H4 (cell line): Measurements from ENCODE around the gene TLR4. TPM values are rescaled to one million over a fixed set of nuclear protein-coding genes. Genes with fewer than 3 reads are reported as not detected.
A peak's percentile ranks its signal among the peaks of the same experiment; 100 is the strongest.

ENCODE experiments used
- DNase-seq: peaks from one replicate; pipeline ENCODE4 v3.0.0-alpha.2; 2015; ENCODE audit warnings: low spot score
- total RNA-seq: library from RNA; depleted of rRNA; stranded (reverse); fragments of >200 nt; shearing (Covaris generic); gene quantifications from 2 replicates; pipeline ENCODE4 v1.2.3, GENCODE V29; 2014; rRNA removed

TLR4 gene
- total RNA-seq, result 6.7 and 7.5 TPM in 2 replicates

DNA sequence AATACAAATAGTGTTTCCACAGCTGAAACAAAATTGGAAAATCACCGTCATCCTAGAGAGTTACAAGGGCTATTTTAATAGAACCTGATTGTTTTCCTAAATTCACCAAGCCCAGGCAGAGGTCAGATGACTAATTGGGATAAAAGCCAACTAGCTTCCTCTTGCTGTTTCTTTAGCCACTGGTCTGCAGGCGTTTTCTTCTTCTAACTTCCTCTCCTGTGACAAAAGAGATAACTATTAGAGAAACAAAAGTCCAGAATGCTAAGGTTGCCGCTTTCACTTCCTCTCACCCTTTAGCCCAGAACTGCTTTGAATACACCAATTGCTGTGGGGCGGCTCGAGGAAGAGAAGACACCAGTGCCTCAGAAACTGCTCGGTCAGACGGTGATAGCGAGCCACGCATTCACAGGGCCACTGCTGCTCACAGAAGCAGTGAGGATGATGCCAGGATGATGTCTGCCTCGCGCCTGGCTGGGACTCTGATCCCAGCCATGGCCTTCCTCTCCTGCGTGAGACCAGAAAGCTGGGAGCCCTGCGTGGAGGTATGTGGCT, at the start of gene TLR4:
TLR4 (plus strand) TSS at position 380 of the 552 bp plus-strand sequence; CDS start at position 450, 70 bp downstream.
- peak; percentile 64 for DNase-seq

DNA sequence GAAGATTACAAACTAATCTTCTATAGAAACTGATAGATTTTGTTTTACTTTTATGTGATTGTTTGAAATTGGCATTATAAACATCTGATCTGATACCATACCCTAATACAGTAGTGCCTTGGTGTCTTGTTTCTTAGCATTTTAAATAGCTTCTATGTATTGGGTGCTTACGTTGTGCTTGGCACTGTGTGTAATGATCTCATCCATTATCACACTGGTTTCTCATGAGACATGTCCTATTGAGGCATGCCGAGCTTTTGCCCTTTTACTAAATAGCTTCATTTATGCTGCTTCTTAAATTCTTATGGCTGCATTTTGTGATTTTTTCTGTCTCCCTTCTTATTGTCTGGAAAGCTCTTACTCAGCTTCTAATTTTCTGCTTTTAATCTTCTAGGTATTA, 48.2 kb upstream of the TLR4 start:
- DNase-seq, result no peak

- no peak for DNase-seq
Measured at GRCh38 chr9:117662651-117663050, 41.6 kb upstream of the TLR4 start.

DNA sequence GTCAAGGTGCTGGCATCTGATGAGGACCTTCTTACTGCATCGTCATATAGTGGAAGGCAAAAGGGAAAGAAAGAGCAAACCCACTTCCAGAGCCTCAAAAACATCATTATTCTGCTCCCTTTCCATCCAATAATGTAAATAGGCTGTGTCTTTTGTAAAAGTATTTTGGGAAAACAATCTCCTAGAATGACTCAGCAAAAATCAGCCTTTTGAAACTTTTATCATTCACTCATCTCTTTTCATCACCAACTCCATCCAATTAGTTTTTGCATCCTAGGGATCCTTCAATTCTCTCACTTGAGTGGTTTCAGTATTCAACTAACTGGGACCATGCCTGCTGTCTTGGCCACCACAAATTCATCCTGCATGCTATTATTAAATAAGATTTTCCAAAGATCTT, 39.8 kb upstream of the TLR4 start:
- no peak for DNase-seq

- DNase-seq, result no peak
Measured at GRCh38 chr9:117665601-117666385, 38.4 kb upstream of the TLR4 start.

GRCh38 chr9:117671468-117671867, 32.7 kb upstream of the TLR4 start:
- DNase-seq, result no peak

GRCh38 chr9:117672369-117672768, 31.8 kb upstream of the TLR4 start:
- DNase-seq, result no peak

DNA sequence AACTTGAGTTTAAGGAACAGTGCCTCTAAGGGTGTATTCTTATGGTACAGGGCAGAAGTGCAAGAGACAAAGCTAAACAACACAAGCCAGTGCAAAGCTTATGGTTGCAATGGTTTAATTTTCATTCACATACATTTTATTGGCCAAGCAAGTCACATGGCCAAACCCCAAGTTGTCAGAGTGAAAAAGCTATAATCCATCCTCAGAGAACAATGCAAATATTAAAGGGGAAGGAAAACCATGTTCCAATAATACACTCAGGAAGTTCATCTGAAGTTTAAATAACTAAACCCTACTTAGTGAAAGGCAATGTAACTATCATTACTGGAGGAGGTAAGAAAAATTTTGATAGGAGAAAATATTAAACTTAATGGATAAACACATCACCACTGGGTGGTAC, 26.6 kb upstream of the TLR4 start:
- no peak for DNase-seq

- DNase-seq, result no peak
Measured at GRCh38 chr9:117678871-117679270, 25.3 kb upstream of the TLR4 start.

DNA sequence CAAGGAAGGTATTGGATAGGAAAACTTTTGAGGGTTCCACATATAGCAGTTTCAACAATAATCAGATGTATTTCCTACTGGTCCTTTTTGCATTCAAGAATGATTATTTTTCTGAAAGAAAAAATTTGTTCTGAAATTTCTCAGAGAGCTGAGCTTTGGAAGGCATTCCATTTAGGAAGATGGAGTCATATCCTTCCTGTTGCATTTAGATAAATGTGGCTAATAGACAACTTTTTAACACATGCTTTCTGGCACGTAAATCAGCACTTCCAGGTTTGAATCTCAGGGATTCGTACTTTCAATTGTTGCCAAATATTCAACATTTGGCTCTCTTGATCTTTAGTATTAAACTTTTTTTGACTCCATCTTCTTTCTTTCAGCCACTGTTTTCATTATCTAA, 24.8 kb upstream of the TLR4 start:
- DNase-seq, result no peak

GRCh38 chr9:117681888-117682287, 22.3 kb upstream of the TLR4 start:
- DNase-seq, result no peak

DNA sequence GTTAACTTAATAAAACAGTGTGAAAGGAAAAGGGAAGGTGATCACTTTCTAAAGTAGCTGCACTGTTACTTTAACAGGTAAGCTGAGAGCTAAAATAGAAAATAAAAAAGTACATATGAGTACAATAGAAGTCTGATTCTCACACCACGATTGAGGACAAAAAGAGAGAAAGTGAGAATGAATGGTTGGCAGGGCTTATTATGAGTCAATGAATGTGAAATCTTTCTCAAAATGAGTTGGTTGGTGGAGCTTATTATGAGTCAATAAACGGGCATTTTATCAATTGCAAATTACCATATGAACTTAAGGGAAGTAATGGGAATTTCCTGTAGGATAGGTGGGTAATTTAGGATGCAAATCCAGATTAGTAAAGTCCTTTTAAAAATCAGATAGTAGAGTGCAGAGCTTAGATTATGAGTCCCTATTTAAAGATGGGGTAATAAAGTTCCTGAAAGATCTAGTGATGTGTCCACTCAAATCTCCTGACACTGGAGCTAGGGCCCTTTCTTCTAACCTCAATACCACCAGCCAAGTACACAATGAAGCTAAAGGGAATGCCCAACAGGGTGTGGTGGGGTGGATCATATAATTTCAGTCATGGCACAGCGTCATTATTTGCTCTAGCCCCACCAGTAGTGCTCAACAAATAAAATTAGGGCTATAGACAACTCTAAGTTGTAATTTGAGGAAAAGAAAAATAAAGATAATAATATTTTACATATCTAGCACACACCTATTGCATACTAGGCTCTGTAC, 21.1 kb upstream of the TLR4 start:
- no peak for DNase-seq

DNA sequence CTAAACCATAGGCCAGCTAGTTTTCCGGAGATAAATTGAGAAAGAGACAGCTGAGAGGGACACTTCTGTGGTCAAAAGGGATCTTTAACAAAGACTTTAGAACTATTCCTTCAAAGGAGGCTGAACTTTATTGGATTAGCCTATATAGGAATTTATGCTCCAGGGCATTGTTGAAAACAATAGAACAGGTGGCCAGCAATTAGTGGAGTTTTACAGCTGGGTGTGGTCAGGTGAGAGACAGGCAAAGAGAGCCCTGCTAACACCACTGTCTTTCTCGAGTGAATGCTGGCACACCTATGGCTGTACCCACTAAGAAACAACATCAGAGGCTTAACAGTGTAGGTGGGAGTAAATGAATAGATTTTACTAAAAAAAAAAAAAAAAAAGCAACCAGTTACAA, 16.7 kb upstream of the TLR4 start:
- no peak for DNase-seq

GRCh38 chr9:117691367-117691766, 12.8 kb upstream of the TLR4 start:
- DNase-seq, result no peak

DNA sequence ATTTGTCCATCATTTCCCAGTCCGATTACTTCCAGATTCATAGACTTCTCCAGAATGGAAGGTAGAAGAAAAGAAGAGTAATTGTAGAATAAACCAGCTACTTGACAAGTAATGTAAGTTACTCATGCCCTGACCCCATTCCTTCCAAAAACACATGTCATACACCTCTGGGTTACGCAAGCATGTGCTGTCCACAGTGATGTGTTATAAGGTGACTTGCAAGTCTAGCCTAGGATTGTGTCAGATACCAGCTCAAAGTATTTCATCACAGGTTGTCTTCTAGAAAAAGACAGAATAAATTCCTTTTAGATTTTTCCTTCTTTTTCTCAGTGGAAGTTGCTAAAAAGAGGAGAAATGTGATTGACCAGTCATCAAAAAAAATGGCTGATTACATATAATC, 8.0 kb upstream of the TLR4 start:
- DNase-seq, result no peak

GRCh38 chr9:117697046-117697445, 7.2 kb upstream of the TLR4 start:
- DNase-seq, result no peak

DNA sequence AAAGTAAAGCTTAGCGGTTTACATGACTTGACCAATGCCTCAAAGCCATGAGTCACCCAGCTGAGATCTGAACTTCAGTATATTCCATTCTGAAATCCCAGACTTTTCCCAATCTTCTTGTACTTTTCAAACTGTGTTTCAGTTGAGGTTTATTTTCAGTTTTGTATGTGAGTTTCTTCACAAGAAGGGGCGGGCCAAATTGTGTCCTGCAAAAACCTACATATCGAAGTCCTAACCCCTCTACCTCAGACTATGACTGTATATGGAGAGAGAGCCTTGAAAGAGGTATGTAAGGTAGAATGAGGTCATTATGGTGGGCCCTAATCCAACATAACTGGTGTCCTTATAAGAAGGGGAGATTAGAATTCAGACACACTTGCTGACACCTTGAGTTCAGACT, 666 bp upstream of the TLR4 start:
- DNase-seq, result peak; percentile 49

- no peak for DNase-seq
Measured at GRCh38 chr9:117704597-117704996, 394 bp downstream of the TLR4 start.

DNA sequence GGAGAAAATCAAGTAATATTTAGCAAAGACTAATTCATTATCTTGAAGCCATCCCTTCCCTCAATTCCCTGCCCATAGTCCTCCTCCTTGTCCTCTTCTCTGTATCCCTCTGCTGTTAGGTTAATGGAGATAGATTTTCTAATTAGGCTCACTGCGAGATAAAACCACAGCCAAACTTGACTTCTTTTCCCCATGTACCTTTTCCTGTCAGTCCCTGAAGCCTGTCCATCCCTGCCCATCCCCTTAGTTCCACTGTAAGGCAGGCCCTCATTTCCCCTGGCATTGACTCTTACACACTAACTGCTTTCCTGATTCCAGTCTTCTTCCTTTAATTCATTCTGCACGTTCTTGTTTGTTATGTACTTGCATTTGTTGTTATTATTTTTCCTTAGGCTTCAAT, 1.2 kb downstream of the TLR4 start:
- DNase-seq, result no peak

- DNase-seq, result peak; percentile 28
Measured at GRCh38 chr9:117706421-117707116, 2.4 kb downstream of the TLR4 start.

- DNase-seq, result no peak
Measured at GRCh38 chr9:117707561-117707960, 3.4 kb downstream of the TLR4 start.

DNA sequence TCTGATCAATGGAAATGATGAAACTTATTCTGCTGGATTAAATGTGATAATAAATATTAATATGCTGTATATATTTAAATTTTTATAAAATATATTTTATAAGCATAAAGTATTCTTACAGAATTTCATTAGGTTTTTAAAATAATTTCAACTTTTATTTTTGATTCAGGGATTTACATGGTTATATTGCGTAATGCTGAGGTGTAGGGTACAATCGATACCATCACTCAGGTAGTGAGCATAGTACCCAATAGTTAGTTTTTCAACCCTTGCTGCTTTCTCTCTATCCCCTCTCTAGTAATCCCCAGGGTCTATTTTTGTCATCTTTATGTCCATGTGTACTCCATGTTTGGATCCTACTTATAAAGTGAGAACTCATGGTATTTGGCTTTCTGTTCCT, 5.7 kb downstream of the TLR4 start:
- DNase-seq, result no peak
